GM12878 (cell line): Measurements from ENCODE around the gene STRA8. TPM values are rescaled to one million over a fixed set of nuclear protein-coding genes. Genes with fewer than 3 reads are reported as not detected.

ENCODE experiments used
- ATAC-seq: fragments of 200-7000 bp; cut with Tn5 transposase; 3 replicates; pipeline ENCODE4 v1.9.1; 2020; ENCODE audit warnings: mild to moderate bottlenecking, moderate library complexity
- BruUV-seq: library from RNA; stranded (reverse); fragments of 400-500 nt; replicated peaks from 2 replicates; lab custom pipeline; 2021; lab: Mats Ljungman, UMichigan
- CTCF ChIA-PET: fragments of 300-600 bp; sonication (Branson Sonifier 250); formaldehyde crosslinking; extraction: SDS; loops from one replicate; lab custom pipeline; 2021; ENCODE audit warnings: inconsistent platforms; lab: Yijun Ruan, JAX
- POLR2A ChIA-PET: fragments of 350-600 bp; formaldehyde crosslinking; extraction: SDS; loops from one replicate; lab custom pipeline; 2021; ENCODE audit warnings: inconsistent platforms; lab: Charles Lee
- RAD21 ChIA-PET: fragments of 300-600 bp; sonication (Branson Sonifier 250); formaldehyde crosslinking; loops from one replicate; lab custom pipeline; 2023; ENCODE audit warnings: antibody characterized with exemption; ENCODE audit not compliant: unreplicated experiment; lab: Charles Lee
- SMC1A ChIA-PET: fragments of 300-600 bp; sonication (Branson Sonifier 250); formaldehyde crosslinking; loops from one replicate; lab custom pipeline; 2023; ENCODE audit not compliant: unreplicated experiment, uncharacterized antibody; lab: Charles Lee
- DNase-seq: peaks from one replicate; pipeline ENCODE4 v3.0.0-alpha.2; 2011; ENCODE audit warnings: low read depth, low spot score
- FAIRE-seq: peaks from 3 replicates; lab custom pipeline; 2011; peaks lifted over from hg19 to GRCh38; lab: Jason Lieb, UNC
- H2AFZ ChIP-seq: 2 replicates; pipeline ENCODE4 v1.6.0; 2011; ENCODE audit warnings: low read depth, low read length, control low read depth; ENCODE audit not compliant: control insufficient read depth
- H3K27ac ChIP-seq: 2 replicates; pipeline ENCODE4 v1.5.1; 2011; ENCODE audit warnings: control low read depth; ENCODE audit not compliant: control insufficient read depth, insufficient read depth
- H3K27me3 ChIP-seq, 2 experiments: replicated peaks in 1 of 2; 2 replicates each; pipeline versions ENCODE4 v1.6.0 to v1.6.1; 2011; ENCODE audit warnings: low read length in 1 of 2; ENCODE audit not compliant: control insufficient read depth in 2 of 2, insufficient read depth in 2 of 2
- H3K36me3 ChIP-seq, 2 experiments: 2 replicates each; pipeline ENCODE4 v1.5.1; 2011; ENCODE audit warnings: low read length in 1 of 2; ENCODE audit not compliant: control insufficient read depth in 2 of 2, insufficient read depth in 2 of 2
- H3K4me1 ChIP-seq: 2 replicates; pipeline ENCODE4 v1.6.1; 2011; ENCODE audit warnings: mild to moderate bottlenecking, low read length, moderate library complexity, mixed read lengths; ENCODE audit not compliant: control insufficient read depth, insufficient read depth
- H3K4me2 ChIP-seq: 2 replicates; pipeline ENCODE4 v1.6.0; 2011; ENCODE audit warnings: control low read depth; ENCODE audit not compliant: control insufficient read depth, insufficient read depth
- H3K4me3 ChIP-seq: fragments of 200-600 bp; sonication (generic); 2 replicates; pipeline ENCODE4 v1.5.1; 2016
- H3K79me2 ChIP-seq: 2 replicates; pipeline ENCODE4 v1.6.0; 2011; ENCODE audit warnings: low read length; ENCODE audit not compliant: control insufficient read depth, insufficient read depth
- H3K9ac ChIP-seq: 2 replicates; pipeline ENCODE4 v1.8.0; 2011; ENCODE audit warnings: low read length, control low read depth, mixed read lengths; ENCODE audit not compliant: control insufficient read depth, insufficient read depth
- H3K9me3 ChIP-seq: replicated peaks from 3 replicates; pipeline ENCODE4 v1.5.1; 2011; ENCODE audit warnings: mild to moderate bottlenecking, low read length; ENCODE audit not compliant: control insufficient read depth, insufficient read depth
- H4K20me1 ChIP-seq: 2 replicates; pipeline ENCODE4 v1.6.0; 2011; ENCODE audit not compliant: control insufficient read depth, insufficient read depth
- BACH1 ChIP-seq: fragments of 450-650 bp; IDR thresholded peaks from 2 replicates; pipeline ENCODE4 v1.6.1; 2017; ENCODE audit warnings: mild to moderate bottlenecking, borderline replicate concordance
- DPF2 ChIP-seq: fragments of 450-650 bp; IDR thresholded peaks from 2 replicates; pipeline ENCODE4 v1.6.1; 2017; ENCODE audit warnings: mild to moderate bottlenecking
- ETV6 ChIP-seq, 2 experiments: fragments of 450-650 bp in 1 of 2; IDR thresholded peaks in 1 of 2; conservative IDR thresholded peaks in 1 of 2; 2 replicates each; pipeline ENCODE4 v1.6.1; 2014; ENCODE audit warnings: antibody characterized with exemption in 1 of 2, borderline replicate concordance in 1 of 2, low read depth in 1 of 2, mild to moderate bottlenecking in 1 of 2, moderate library complexity in 1 of 2
- FOXM1 ChIP-seq: IDR thresholded peaks from 2 replicates; pipeline ENCODE4 v1.6.1; 2012; ENCODE audit warnings: low read depth, mild to moderate bottlenecking, inconsistent platforms, low read length, moderate library complexity
- KAT2A ChIP-seq: conservative IDR thresholded peaks from 2 replicates; pipeline ENCODE4 v1.6.1; 2011; ENCODE audit warnings: low read depth, low read length; ENCODE audit not compliant: control insufficient read depth
- NRF1 ChIP-seq: conservative IDR thresholded peaks from 2 replicates; pipeline ENCODE4 v1.6.1; 2011; ENCODE audit warnings: mild to moderate bottlenecking, low read depth, low read length, improper control_type of control experiment
- RBBP5 ChIP-seq: fragments of 200-600 bp; sonication (generic); conservative IDR thresholded peaks from 2 replicates; pipeline ENCODE4 v1.6.1; 2016
- SREBF2 ChIP-seq: IDR thresholded peaks from 2 replicates; pipeline ENCODE4 v1.6.1; 2012; ENCODE audit warnings: mild to moderate bottlenecking, low read length
- TAF1 ChIP-seq: IDR thresholded peaks from 2 replicates; pipeline ENCODE4 v1.6.1; 2011; ENCODE audit warnings: mild to moderate bottlenecking, low read depth, low read length, borderline replicate concordance
- TBL1XR1 ChIP-seq: IDR thresholded peaks from 2 replicates; pipeline ENCODE4 v1.6.1; 2012; ENCODE audit warnings: low read depth, low read length, improper control_type of control experiment
- YY1 ChIP-seq: IDR thresholded peaks from 2 replicates; pipeline ENCODE4 v1.6.1; 2011; ENCODE audit warnings: low read depth, mild to moderate bottlenecking, low read length
- ZNF384 ChIP-seq: IDR thresholded peaks from 2 replicates; pipeline ENCODE4 v1.6.1; 2012; ENCODE audit warnings: low read depth, mild to moderate bottlenecking, low read length, improper control_type of control experiment, borderline replicate concordance
- ZZZ3 ChIP-seq: IDR thresholded peaks from 2 replicates; pipeline ENCODE4 v1.6.1; 2011; ENCODE audit warnings: low read depth; ENCODE audit not compliant: control insufficient read depth, insufficient read length
- WGBS: methylation state at CpG from one replicate; pipeline ENCODE4 v1.1.6; 2016; ENCODE audit warnings: low lambda C conversion rate; ENCODE audit not compliant: insufficient replicate concordance, insufficient coverage; ENCODE audit errors: missing lambda C conversion rate; 5-methylcytosine and 5-hydroxymethylcytosine counted together
- in situ Hi-C: fragments of 300-500 bp; cut with MboI; formaldehyde crosslinking; loops from 9 replicates; pipeline ENCODE4 v1.14.3; 2018; ENCODE audit warnings: mixed read lengths
- intact Hi-C: fragments of 100-400 bp; cut with micrococcal nuclease; formaldehyde crosslinking; loops from one replicate; pipeline ENCODE4 v1.14.2; 2022; ENCODE audit not compliant: unreplicated experiment
- polyA plus RNA-seq, 11 experiments: library from polyadenylated mRNA; depleted of rRNA in 4 of 11; unstranded in 6 of 11; stranded (reverse) in 5 of 11; fragments of >200 nt; fragmentation: Nextera tagmentation in 4 of 11; fragmentation: Illumina TruSeq in 1 of 11; extraction: Ambion mirVana in 4 of 11; extraction: Trizol in 1 of 11; gene quantifications; 1 replicate in 1 of 11; 2 replicates in 10 of 11; pipeline versions ENCODE4 v1.2.1 to v1.2.3, GENCODE V29; 2011 to 2016; ENCODE audit warnings: inconsistent platforms in 2 of 11, missing spikeins in 2 of 11, low read depth in 1 of 11
- total RNA-seq, 4 experiments: library from RNA; depleted of rRNA in 3 of 4; stranded (reverse); fragments of >200 nt in 3 of 4; fragmentation: Illumina TruSeq in 1 of 4; extraction: Trizol in 1 of 4; gene quantifications; 2 replicates each; pipeline versions ENCODE4 v1.2.1 to v1.2.3, GENCODE V29; 2013 to 2021
- TF ChIP-seq, protein P1 (sequence below): fragments of 450-650 bp; IDR thresholded peaks from 2 replicates; pipeline ENCODE4 v1.6.1; 2016; ENCODE audit warnings: mild to moderate bottlenecking
- TF ChIP-seq, protein P2 (sequence below): fragments of 450-650 bp; IDR thresholded peaks from 2 replicates; pipeline ENCODE4 v1.6.1; 2017; ENCODE audit warnings: borderline replicate concordance

STRA8 gene
- total and polyA plus RNA-seq, 10 of the 15 experiments (the other 5 are each of a cell fraction or from before 2014, with no cell fraction given), result 0.15 TPM; not detected in 9

- Histone ChIP-seq H3K79me2 (no peaks in the 10 kb centered on the region), H3K9ac (no peak overlapping the region), H3K9me3 (no peaks in the 10 kb centered on the region), H3K4me2 (no peak overlapping the region), H4K20me1 (no peaks in the 10 kb centered on the region), H3K27me3 (no peaks in the 10 kb centered on the region), H3K4me3 (no peak overlapping the region), H3K4me1 (no peaks in the 10 kb centered on the region), H3K36me3 (no peaks in the 10 kb centered on the region), H3K27ac (no peak overlapping the region), H2AFZ (no peak overlapping the region)
- TF ChIP-seq TBL1XR1 (no peak), YY1 (no peak), ETV6 (conservative IDR thresholded peaks at IDR 0.05 in 1 of 2, IDR thresholded peaks at IDR 0.05 in 1 of 2; ENCODE audit: borderline replicate concordance in 1 of 2, low read depth in 1 of 2) (no peak), ZNF384 (no peak), TAF1 (no peak), ZZZ3 (no peak)
- in situ Hi-C loops, result no loop called here
- FAIRE-seq (no peak), DNase-seq (no peak), ATAC-seq (no peak)
- RAD21 ChIA-PET, result no interaction called here
- SMC1A ChIA-PET, result no interaction called here
- CTCF ChIA-PET, result no interaction called here
- intact Hi-C loops, result no loop called here
- POLR2A ChIA-PET, result no interaction called here
- BruUV-seq, result no TSS peak
- WGBS, result 63% methylated on average over 8 of the region's 8 CpGs
Measured at GRCh38 chr7:135291809-135292253, 58.2 kb downstream of the STRA8 start.

DNA sequence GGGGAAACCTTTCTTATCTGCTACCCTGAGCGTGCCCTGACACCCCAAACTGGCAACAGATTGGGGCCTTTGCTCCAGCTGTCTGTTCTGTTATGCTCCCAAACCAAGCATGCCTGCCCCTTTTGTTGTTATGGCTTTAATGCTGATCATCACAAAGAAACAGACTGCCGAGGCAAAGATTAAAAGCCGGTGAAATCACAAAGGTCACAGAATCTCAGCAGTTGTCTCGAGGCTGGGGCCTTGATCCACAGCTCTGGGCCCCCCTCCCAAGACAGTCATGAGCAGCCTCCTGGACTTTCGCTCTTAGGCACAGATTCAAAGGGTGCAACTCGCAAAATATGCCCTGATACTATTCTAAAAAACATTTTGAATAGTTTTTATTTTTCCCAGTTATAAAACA lies 65.6 kb downstream of the STRA8 start:
- Histone ChIP-seq H2AFZ (no peak overlapping the region), H3K4me2 (no peak overlapping the region), H3K9me3 (no peaks in the 10 kb centered on the region; the same call in 2 of the 3 replicates), H3K79me2 (no peaks in the 10 kb centered on the region), H3K4me1 (no peaks in the 10 kb centered on the region), H3K27me3 (no peaks in the 10 kb centered on the region; a peak in 1 of 4 replicates), H3K36me3 (no peaks in the 10 kb centered on the region), H3K4me3 (no peak overlapping the region), H3K9ac (no peak overlapping the region), H4K20me1 (no peaks in the 10 kb centered on the region), H3K27ac (no peak overlapping the region)
- intact Hi-C loops, result no loop called here
- no TSS peak for BruUV-seq
- 33% methylated on average over 6 of the region's 6 CpGs for WGBS
- ChIA-PET POLR2A (no interaction called here), SMC1A (no interaction called here), RAD21 (no interaction called here), CTCF (interaction anchor here (1.9 kb wide), 1 partner anchor 24 kb away, joined by 5 read pairs; no protein-coding TSS in a partner anchor)
- in situ Hi-C loops, result no loop called here
- TF ChIP-seq DPF2 (no peak), BACH1 (no peak), SREBF2 (no peak), RBBP5 (no peak), FOXM1 (no peak), NRF1 (no peak), KAT2A (no peak)
- TF ChIP-seq, protein P1, sequence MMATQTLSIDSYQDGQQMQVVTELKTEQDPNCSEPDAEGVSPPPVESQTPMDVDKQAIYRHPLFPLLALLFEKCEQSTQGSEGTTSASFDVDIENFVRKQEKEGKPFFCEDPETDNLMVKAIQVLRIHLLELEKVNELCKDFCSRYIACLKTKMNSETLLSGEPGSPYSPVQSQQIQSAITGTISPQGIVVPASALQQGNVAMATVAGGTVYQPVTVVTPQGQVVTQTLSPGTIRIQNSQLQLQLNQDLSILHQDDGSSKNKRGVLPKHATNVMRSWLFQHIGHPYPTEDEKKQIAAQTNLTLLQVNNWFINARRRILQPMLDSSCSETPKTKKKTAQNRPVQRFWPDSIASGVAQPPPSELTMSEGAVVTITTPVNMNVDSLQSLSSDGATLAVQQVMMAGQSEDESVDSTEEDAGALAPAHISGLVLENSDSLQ, result no peak
- TF ChIP-seq, protein P2, sequence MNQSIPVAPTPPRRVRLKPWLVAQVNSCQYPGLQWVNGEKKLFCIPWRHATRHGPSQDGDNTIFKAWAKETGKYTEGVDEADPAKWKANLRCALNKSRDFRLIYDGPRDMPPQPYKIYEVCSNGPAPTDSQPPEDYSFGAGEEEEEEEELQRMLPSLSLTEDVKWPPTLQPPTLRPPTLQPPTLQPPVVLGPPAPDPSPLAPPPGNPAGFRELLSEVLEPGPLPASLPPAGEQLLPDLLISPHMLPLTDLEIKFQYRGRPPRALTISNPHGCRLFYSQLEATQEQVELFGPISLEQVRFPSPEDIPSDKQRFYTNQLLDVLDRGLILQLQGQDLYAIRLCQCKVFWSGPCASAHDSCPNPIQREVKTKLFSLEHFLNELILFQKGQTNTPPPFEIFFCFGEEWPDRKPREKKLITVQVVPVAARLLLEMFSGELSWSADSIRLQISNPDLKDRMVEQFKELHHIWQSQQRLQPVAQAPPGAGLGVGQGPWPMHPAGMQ, result no peak
- no peak for ATAC-seq
- no peak for DNase-seq
- no peak for FAIRE-seq
